Astrocyte (in vitro differentiated cells and primary cell): Measurements from ENCODE around the gene FICD. TPM values are rescaled to one million over a fixed set of nuclear protein-coding genes. Genes with fewer than 3 reads are reported as not detected.

ENCODE experiments used
- DNase-seq: peaks from one replicate; pipeline ENCODE4 v3.0.0-alpha.2; 2010; ENCODE audit warnings: low read depth
- FAIRE-seq: peaks from 2 replicates; lab custom pipeline; 2011; peaks lifted over from hg19 to GRCh38; lab: Jason Lieb, UNC
- H2AFZ ChIP-seq: 2 replicates; pipeline ENCODE4 v1.6.0; 2012; ENCODE audit warnings: low read depth, low read length, inconsistent platforms
- H3K27ac ChIP-seq: 2 replicates; pipeline ENCODE4 v1.5.1; 2011; ENCODE audit warnings: low read depth, low read length, inconsistent platforms
- H3K27me3 ChIP-seq: 2 replicates; pipeline ENCODE4 v1.6.0; 2011; ENCODE audit warnings: low read length, inconsistent platforms; ENCODE audit not compliant: insufficient read depth
- H3K36me3 ChIP-seq: 2 replicates; pipeline ENCODE4 v1.5.1; 2011; ENCODE audit warnings: low read length, inconsistent platforms; ENCODE audit not compliant: insufficient read depth
- H3K4me1 ChIP-seq: 2 replicates; pipeline ENCODE4 v1.5.1; 2011; ENCODE audit warnings: low read length, inconsistent platforms; ENCODE audit not compliant: insufficient read depth
- H3K4me2 ChIP-seq: 2 replicates; pipeline ENCODE4 v1.6.0; 2012; ENCODE audit warnings: low read length, inconsistent platforms
- H3K4me3 ChIP-seq: 2 replicates; pipeline ENCODE4 v1.5.1; 2011; ENCODE audit warnings: low read depth, mild to moderate bottlenecking, low read length, inconsistent platforms; ENCODE audit not compliant: insufficient read depth
- H3K79me2 ChIP-seq: 2 replicates; pipeline ENCODE4 v1.6.0; 2012; ENCODE audit warnings: mild to moderate bottlenecking, low read length, inconsistent platforms; ENCODE audit not compliant: insufficient read depth
- H3K9ac ChIP-seq: 2 replicates; pipeline ENCODE4 v1.6.0; 2012; ENCODE audit warnings: mild to moderate bottlenecking, low read length, inconsistent platforms
- H3K9me3 ChIP-seq: 2 replicates; pipeline ENCODE4 v1.5.1; 2012; ENCODE audit warnings: low read depth, mild to moderate bottlenecking, low read length, inconsistent platforms; ENCODE audit not compliant: insufficient read depth
- H4K20me1 ChIP-seq: 2 replicates; pipeline ENCODE4 v1.6.0; 2012; ENCODE audit warnings: low read length, inconsistent platforms; ENCODE audit not compliant: insufficient read depth
- H3K27ac Mint-ChIP-seq: one replicate; pipeline ENCODE4 v1.8.0; 2021; ENCODE audit warnings: mild to moderate bottlenecking, mixed read lengths; ENCODE audit not compliant: unreplicated experiment
- H3K27me3 Mint-ChIP-seq: one replicate; pipeline ENCODE4 v1.8.0; 2021; ENCODE audit warnings: low read depth, mixed read lengths; ENCODE audit not compliant: unreplicated experiment
- H3K36me3 Mint-ChIP-seq: one replicate; pipeline ENCODE4 v1.8.0; 2021; ENCODE audit warnings: low read depth, mixed read lengths; ENCODE audit not compliant: unreplicated experiment
- H3K4me1 Mint-ChIP-seq: one replicate; pipeline ENCODE4 v1.8.0; 2021; ENCODE audit warnings: low read depth, mixed read lengths; ENCODE audit not compliant: unreplicated experiment
- H3K4me3 Mint-ChIP-seq: one replicate; pipeline ENCODE4 v1.8.0; 2021; ENCODE audit warnings: mild to moderate bottlenecking, moderate library complexity, mixed read lengths; ENCODE audit not compliant: unreplicated experiment
- H3K9me3 Mint-ChIP-seq: one replicate; pipeline ENCODE4 v1.8.0; 2021; ENCODE audit warnings: mild to moderate bottlenecking, mixed read lengths; ENCODE audit not compliant: unreplicated experiment
- CTCF ChIP-seq: IDR thresholded peaks from 2 replicates; pipeline ENCODE4 v1.5.1; 2011; ENCODE audit warnings: low read depth, mild to moderate bottlenecking, inconsistent platforms, low read length, moderate library complexity; ENCODE audit not compliant: insufficient read depth
- EZH2 ChIP-seq: IDR thresholded peaks from 2 replicates; pipeline ENCODE4 v1.6.1; 2012; ENCODE audit warnings: mild to moderate bottlenecking, low read length, inconsistent platforms; ENCODE audit not compliant: insufficient read depth
- total RNA-seq: library from RNA; stranded (reverse); gene quantifications from 2 replicates; pipeline ENCODE4 v1.2.1, GENCODE V29; 2021

Gene FICD
- total RNA-seq, 1 donor from 2014 or later: 3.5 TPM

DNA sequence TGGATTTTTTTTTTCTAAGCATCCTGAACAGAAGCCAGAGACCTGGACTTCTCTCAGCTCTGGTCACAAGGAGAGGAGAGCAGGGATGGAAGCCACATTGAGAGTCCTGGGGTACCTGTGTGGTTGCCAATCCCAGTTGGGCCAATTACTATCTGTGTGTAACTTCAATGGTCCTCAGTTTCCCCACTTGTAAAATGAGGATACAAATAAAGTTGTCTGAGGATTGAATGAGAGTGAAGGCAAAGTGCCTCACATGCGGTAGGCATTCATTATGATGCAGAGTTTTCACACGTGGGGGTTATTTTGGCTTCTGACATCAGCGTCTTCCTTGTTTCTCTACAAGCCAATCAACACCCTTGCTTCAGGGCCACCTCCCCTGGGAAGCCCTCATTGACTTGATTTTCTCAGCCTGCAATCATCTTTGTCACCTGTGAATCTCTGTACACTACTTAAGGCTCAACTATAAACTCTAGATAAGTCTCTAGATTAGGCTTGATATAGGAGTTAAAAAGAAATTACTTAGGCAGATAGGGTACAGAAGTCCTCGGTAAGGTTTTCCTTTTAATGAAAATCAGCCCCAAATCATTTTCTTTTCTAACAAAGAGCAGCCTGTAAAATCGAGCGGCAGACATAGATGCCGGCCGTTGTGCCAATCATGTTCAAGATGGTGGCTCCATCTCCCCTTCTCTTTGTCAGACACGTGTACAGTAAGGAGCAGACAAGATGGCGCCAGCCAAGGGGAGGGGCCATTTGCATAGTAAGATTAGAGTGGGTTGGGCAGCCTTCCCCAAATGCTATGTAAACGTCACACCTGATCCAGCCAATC is 37.8 kb upstream of the FICD start:
- Histone ChIP-seq H3K27me3 (no peaks in the 10 kb centered on the region), H3K79me2 (no peaks in the 10 kb centered on the region), H3K4me3 (no peak overlapping the region), H3K36me3 (no peaks in the 10 kb centered on the region), H3K9me3 (no peaks in the 10 kb centered on the region), H2AFZ (no peak overlapping the region), H3K4me1 (no peaks in the 10 kb centered on the region), H4K20me1 (no peaks in the 10 kb centered on the region), H3K9ac (no peak overlapping the region), H3K4me2 (no peak overlapping the region), H3K27ac (no peak overlapping the region)
- FAIRE-seq: no peak
- no peak for DNase-seq
- Mint-ChIP-seq H3K4me3 (no peak overlapping the region), H3K4me1 (peaks cover 2% of the 10 kb centered on the region), H3K36me3 (no peaks in the 10 kb centered on the region), H3K9me3 (peaks cover 11% of the 10 kb centered on the region), H3K27ac (no peak overlapping the region), H3K27me3 (peaks cover 27% of the 10 kb centered on the region)
- TF ChIP-seq CTCF (no peak), EZH2 (no peak)

DNA sequence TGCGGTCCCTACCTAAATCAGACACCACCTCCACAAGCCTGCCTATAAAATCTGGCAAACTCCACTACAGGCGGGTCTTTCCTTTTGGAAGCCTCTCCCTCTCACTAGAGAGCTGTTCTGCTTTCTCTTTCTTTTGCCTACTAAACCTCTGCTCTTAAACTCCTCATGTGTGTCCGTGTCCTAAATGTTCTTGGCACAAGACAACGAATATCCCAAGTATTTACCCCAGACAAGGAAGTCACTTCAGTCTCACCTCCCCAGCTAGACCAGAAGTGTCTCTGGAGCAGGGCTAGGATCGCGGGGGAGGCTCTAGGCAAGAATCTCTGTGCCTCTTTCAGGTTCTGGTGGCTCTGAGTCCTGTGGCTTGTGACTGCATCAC is 37.2 kb upstream of the FICD start:
- H2AFZ ChIP-seq: no peak overlapping the region
- H3K27ac ChIP-seq: no peak overlapping the region
- FAIRE-seq (no peak), DNase-seq (no peak)
- no peaks in the 10 kb centered on the region for H3K4me1 ChIP-seq
- no peaks in the 10 kb centered on the region for H3K36me3 ChIP-seq
- H3K79me2 ChIP-seq: no peaks in the 10 kb centered on the region
- no peaks in the 10 kb centered on the region for H4K20me1 ChIP-seq
- H3K9ac ChIP-seq: no peak overlapping the region
- H3K27me3 ChIP-seq: no peaks in the 10 kb centered on the region
- Mint-ChIP-seq H3K4me3 (no peak overlapping the region), H3K9me3 (peaks cover 11% of the 10 kb centered on the region), H3K4me1 (peaks cover 8% of the 10 kb centered on the region), H3K36me3 (no peaks in the 10 kb centered on the region), H3K27ac (no peak overlapping the region), H3K27me3 (peaks cover 25% of the 10 kb centered on the region)
- TF ChIP-seq CTCF (no peak), EZH2 (no peak)
- H3K9me3 ChIP-seq: no peaks in the 10 kb centered on the region
- no peak overlapping the region for H3K4me3 ChIP-seq
- H3K4me2 ChIP-seq: no peak overlapping the region

- H3K9me3 Mint-ChIP-seq: peaks cover 8% of the 10 kb centered on the region
- Histone ChIP-seq H3K4me2 (no peak overlapping the region), H3K9ac (no peak overlapping the region), H2AFZ (no peak overlapping the region), H3K27me3 (no peaks in the 10 kb centered on the region), H3K79me2 (no peaks in the 10 kb centered on the region), H3K4me3 (no peak overlapping the region), H3K27ac (no peak overlapping the region), H3K9me3 (no peaks in the 10 kb centered on the region), H3K36me3 (no peaks in the 10 kb centered on the region), H3K4me1 (peaks cover 7% of the 10 kb centered on the region), H4K20me1 (no peaks in the 10 kb centered on the region)
- no peaks in the 10 kb centered on the region for H3K36me3 Mint-ChIP-seq
- no peak for FAIRE-seq
- no peak for TF ChIP-seq EZH2
- TF ChIP-seq CTCF: no peak
- H3K27ac Mint-ChIP-seq: no peak overlapping the region
- H3K4me3 Mint-ChIP-seq: no peak overlapping the region
- H3K4me1 Mint-ChIP-seq: peaks cover 14% of the 10 kb centered on the region
- H3K27me3 Mint-ChIP-seq: peaks cover 18% of the 10 kb centered on the region
- DNase-seq: no peak
Observed at GRCh38 chr12:108478611-108479206, 36.4 kb upstream of the FICD start.
